Measurements from ENCODE around the gene PEDS1.
A peak's percentile ranks its signal among the peaks of the same experiment; 100 is the strongest.
"Not testable (repeated sequence)": the region's sequence is repeated elsewhere in the genome, so short reads cannot be mapped to it uniquely, and the experiment has no call there.

The PEDS1 gene

DNA sequence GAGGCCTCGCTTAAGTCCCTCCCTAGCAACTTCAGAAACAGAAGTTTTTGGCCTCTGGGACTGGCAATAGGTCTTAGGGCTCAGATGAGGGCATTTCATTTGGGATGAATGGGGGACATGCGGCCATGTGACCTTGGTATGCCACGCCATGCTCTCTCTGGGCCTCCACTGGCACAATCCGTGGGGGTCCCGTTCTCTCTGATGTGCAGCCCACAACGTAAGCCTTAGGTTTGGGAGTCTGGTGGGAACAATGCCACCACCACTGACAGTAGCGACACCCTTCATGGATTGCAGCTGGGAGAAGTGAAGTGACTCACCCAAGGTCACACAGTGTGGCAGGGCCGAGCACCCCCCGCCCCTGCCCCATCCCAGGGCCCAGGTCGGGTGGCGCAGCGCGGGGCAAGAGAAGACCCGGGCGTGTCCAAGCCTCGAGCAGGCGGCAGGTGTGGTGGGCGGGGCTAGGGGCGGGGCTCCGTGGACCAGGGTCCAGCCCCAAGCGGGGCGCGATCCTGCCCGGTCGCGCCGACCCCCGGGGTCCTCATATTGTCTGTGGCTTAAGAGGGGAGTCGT, 36.2 kb upstream of the PEDS1 start:
- DNase-seq: peak; percentile 63

DNA sequence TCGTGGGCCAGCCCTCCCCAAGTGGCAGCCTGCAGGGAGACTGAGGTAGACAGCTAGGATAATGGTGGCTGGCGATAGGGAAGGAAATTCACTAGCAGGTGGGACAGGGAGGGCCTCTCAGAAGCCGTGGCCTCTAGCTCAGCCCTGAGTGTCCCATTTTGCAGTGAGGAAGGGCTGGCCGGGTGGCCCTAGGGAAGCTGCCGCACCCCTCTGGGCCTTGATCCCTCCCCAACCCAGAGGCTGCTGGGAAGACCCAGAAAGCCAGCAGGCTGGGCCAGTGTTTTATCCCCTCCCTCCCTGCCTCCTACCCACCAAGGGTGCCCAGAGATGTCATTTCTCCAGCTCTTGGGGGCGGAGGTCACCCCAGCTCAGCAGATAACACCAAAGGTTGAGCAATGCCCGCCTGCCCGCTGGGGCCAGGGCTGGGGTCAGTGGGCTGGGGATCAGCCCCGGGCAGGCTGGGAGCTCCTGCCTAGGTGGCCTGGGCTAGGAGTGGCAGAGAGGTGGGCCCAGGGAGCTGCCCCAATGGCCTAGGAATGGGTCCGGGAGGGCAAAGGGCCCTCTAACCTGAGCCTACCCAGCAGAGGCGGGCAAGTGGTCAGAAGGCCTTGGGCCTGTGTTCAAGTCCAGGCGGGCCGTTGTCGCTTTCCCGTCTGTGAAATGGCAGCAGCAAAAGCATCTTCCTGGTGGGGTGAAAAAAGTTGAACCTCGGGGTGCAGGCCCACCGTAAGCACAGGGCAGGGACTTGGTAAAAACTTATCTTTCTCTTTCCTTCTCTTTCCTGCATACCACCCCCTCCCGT, 35.6 kb upstream of the PEDS1 start:
- DNase-seq: no peak

DNA sequence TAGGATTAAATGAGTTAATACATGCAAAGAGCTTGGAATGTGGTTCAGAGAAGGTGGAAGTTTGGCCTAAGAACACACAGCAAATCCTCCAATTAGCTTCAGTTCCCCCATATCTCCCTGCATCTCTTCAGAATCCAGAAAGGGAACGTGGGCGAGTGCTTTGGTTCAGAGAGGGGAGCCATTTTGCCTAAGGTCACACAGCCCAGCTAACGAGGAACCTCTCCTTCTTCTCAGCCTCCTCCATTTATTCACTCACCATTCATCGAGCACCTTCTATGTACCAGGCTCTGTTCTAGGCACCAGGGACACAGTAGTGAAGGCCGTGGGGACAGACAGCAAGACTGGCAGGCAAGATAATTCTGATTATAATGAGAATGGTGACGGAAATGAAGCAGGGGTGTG, 34.8 kb upstream of the PEDS1 start:
- DNase-seq: no peak

DNA sequence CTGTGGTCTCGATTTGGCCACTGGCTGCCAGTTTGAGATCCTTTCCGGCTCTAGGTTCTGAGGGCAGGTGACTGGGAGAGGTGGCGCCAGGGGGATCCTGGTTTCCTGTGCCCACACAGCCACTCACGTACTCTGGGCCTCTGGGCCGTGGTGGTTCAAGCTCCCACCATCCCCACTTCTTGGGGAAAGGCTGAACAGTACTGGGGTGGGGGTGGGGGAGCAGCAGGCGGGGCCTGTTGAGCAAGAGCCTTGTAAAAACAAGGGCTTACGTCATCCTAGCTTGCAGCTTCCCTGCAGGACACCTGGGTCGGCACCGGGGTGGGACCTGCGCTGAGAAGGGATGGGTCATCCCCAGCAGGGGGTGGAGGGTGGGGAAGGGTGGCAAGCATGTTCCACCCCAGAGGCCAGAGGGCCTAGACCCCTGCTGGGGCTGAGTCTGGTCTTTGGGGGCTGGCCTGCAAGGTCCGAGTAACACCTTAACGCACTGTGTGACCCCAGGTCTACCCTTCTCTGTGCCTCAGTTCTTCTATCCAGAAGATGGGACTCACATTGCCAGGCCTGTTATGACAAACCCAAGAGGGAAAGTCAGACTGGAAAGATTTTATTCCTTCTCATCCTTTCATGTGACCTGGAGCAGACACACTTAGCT, 34.0 kb upstream of the PEDS1 start:
- DNase-seq: peak; percentile 48

DNA sequence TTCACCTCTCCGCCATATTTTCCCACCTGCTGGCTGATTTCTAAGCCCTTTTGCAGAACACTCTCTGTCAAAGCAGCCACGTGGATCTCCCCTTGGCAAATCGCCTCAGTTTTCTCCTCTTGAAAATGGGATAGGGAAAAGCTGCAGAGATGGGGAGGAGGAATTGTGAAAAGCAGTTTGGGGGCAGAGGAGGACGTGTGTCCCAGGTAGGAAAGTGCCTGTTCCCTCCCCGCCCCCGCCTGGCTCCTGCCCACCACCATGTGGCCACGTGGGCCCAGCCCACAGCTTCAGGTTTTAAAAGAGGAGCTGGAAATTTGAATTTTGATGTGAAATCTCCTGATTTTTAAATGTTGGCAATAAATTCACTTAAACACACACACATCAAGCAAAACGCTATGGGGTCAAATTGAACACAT, 33.5 kb upstream of the PEDS1 start:
- DNase-seq: no peak

DNA sequence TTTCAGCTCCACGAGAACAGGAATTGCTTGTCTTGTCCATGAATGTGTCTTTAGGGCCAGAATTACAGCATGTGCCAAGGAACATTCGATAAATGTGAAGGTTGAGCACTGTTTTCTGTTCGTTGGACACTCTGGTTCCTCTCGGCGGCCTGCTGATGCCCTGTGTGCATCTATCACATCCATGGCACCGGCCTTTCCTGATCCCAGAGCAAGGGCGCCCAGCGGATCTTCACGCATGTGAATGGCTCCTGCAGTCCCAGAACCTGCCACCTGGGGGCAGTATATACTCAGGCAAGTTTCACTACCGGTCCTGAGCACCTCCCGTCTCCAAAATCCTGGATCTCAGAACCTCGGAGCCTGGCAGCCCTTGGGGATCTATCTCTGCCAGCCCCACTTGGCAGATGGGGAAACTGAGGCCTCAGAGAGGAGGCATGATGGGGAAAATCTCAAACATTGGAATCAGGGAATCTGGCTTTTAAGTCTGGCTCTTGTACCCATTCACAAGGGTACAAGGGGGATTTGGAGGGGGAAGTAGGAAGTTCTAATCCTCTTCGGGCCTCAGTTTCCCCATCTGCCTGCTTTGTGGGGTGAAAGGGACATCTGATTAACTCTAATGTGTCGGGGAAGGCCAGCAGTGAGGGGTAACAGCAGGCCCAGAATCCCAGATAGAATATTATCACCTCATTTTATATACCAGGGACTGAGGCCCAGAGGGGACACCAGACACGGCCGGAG, 32.8 kb upstream of the PEDS1 start:
- peak; percentile 93 for DNase-seq

DNA sequence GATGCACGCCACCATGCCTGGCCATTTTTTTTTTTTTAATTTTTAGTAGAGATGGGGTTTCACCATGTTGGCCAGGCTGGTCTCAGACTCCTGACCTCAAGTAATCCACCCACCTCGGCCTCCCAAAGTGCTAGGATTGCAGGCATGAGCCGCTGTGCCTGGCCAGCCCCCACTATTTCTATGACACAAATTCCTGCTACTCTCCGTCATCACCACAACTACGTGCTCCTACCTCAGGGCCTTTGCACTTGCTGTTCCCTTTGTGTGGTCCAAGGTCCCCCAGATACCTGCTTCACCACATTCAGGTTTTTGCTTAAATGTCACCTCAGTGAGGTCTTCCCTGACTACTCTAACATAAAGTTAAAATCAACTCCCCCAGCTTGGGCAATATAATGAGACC, 31.9 kb upstream of the PEDS1 start:
- DNase-seq: no peak

DNA sequence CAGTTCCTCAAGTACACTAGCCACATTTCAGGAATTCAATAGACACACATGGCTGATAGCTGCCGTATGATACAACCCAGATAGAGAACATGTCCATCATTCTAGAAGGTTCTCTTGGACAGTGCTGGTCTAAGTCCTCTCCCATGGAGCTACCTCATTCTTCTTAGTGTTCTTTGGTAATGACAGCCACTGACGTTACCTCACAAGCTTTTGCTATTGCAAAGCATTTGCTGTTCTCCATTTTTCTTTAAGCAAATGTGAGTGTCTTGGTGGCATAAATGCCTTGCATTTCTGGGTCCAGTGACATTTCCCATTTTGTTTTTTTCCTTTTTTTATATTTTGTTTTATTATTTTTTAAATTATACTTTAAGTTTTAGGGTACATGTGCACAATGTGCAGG, 28.8 kb upstream of the PEDS1 start:
- DNase-seq: no peak

DNA sequence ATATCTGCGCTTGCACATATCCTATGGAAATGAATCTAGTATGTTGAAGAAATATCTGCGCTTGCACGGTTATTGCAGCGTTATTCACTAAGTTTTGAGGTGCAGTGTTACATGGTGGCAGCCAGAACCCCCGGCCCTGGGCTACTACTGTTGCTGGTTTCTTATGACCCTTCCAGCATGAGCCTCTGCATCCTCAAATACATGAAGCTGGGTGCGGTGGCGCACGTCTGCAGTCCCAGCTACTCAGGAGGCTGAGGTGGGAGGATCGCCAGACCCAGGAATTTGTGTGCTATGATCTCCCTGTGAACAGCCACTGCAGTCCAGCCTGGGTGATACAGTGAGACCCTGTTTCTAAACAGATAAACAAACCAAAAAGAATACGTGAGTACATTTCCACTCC, 27.8 kb upstream of the PEDS1 start:
- DNase-seq: no peak

DNA sequence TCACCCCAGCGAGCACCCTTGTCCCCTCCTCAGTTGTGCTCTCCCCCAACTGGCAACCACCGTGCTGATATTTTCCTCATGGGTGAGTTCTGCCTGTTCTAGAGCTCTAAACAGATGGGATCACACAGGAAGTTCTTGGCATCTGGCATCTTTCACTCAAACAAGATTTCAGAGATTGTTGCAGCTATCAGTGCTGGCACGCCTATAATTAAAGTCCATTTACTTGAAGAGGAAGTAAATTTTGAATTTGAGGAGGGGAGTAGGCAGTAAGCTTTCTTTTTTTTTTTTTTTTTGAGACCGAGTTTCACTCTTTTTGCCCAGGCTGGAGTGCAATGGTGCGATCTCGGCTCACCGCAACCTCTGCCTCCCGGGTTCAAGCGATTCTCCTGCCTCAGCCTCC, 25.1 kb upstream of the PEDS1 start:
- not testable (repeated sequence) for DNase-seq

DNA sequence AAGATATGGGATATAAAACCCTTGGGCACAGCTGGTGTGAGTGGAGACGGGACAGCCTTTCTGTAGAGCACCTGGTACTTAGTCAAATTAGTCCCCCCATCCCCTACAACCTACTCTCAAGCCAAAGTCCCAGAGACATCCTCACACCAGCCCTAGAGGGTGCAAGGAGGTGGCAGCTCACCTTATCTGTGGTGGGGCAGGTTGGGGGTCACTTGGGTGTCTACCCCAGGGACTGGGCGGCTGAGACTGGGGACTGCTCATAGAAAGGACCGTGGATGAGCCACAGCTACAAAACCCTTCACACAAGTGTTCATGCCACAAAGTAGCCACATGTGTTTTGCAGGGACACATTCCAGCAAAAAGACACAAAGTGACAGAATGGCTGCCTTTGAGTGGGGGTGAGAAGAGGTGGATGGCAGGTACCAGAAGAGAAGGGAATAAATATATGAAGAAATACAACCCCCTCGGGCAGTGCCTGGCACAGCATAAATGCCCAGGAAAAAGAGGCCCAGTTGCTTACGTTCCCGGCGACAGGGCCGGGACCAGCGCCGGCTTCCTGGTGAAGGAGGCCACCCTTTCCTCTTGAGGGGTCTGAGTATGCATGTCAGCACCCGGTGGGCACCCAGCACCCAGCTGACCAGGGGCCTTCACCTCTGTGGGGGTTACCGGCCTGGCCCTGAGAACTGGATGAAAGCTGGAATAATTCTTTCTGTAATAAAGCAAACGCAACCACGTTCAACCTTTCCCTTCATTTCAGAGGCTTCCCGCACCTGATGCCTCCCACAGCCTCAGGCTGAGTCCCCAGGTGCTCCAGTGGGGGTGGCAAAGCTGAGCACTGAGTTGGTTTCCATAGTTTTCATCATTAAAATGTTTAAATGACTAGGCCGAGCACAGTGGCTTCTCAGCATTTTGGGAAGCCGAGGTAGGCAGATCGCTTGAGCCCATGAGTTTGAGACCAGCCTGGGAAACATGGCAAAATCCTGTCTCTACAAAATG, 22.7 kb upstream of the PEDS1 start:
- DNase-seq: no peak

DNA sequence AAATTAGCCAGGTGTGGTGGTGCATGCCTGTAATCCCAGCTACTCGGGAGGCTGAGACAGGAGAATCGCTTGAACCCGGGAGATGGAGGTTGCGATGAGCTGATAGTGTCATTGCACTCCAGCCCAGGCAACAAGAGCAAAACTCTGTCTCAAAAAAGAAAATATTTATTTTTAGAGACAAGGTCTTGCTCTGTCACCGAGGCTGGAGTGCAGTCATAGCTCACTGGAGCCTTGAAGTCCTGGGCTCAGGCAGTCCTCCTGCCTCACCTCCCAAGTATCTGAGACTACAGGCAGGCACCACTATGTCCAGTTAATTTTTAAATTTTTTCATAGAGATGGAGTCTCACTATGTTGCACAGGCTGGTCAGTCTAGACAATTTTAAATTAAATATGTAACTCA, 20.9 kb upstream of the PEDS1 start:
- no peak for DNase-seq

DNA sequence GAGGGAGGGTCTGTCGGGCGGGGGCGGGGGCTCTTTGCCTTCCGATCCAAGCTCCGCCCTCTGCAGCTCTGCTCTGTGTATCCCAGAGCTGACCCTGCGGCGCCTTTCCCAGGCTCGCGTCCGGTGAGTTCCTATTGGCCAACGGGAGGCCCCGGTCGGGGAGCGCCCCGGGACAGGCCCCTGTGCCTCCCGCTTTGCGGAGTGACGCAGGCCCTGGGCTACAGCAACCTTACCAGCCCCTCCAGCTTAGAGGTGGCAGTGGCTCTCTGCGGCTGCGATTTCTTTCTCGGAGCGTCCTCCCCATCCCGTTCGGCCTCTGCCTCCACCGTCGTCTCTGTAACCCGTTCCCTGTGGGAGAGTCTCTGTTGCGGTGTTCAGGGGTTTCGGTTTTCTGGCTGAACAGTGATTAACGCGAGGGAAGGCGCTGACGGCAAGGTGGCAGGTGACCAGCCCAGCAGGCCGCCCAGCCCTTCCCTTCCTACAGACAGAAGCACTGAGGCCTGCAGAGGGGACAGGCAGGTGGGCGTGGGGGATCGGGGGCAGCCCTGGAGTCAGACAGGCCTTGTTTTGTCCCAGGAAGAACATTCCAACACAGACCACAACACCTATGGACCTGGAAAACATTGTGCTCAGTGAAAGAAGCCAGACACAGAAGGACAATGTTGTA, 19.0 kb upstream of the PEDS1 start:
- peak; percentile 86 for DNase-seq

DNA sequence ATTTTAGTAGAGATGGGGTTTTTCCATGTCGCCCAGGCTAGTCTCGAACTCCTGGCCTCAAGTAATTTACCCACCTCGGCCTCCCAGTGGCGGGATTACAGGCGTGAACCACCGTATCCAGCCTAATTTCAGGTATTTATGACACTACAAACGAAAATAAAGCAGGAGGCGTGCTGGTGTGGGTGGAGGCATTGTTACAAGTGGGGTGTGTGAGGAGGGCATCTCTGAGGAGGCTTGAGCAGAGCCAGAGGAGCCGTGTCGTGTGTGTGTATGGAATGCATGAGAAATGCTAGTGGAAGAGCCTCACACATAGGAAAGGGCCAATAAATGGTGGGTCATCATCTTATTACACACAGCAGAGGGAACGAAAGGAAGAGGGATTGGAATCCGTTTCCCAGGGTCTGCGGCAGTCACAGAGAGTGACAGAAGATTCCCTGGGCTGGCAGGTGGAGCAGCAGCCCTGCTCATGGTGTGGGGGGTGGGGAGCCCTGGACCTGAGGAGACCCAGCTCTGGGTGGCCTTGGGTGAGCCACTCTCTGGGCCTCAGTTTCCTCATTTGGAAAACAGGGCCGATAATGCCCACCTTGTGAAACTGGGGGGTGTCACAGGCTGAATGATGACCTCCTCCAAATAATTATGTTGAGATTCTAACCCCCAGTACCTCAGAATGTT, 17.2 kb upstream of the PEDS1 start:
- DNase-seq: no peak

DNA sequence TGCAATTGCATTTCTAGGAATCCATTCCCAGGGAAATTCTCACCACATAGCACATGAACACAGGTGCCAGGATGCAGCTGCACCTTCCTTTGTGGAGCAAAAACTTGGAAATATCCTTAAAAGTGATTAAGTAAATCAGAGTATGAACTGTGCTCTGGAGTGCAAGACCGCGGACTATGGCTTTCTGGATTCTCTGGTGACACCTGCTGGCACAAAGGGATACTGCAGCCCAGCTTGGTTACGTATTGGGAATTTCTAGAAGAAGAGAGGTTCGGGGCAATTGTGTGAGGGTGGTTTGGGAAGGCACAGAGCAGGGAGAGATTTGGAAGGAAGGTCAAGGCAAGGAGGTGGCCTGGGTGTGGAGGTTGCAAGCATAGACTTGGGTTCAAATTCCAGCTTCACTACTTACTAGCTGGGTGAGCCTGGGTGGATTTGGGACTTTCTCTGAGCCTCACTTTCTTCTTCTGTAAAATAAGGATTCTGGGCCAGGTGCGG, 15.9 kb upstream of the PEDS1 start:
- peak; percentile 82 for DNase-seq

DNA sequence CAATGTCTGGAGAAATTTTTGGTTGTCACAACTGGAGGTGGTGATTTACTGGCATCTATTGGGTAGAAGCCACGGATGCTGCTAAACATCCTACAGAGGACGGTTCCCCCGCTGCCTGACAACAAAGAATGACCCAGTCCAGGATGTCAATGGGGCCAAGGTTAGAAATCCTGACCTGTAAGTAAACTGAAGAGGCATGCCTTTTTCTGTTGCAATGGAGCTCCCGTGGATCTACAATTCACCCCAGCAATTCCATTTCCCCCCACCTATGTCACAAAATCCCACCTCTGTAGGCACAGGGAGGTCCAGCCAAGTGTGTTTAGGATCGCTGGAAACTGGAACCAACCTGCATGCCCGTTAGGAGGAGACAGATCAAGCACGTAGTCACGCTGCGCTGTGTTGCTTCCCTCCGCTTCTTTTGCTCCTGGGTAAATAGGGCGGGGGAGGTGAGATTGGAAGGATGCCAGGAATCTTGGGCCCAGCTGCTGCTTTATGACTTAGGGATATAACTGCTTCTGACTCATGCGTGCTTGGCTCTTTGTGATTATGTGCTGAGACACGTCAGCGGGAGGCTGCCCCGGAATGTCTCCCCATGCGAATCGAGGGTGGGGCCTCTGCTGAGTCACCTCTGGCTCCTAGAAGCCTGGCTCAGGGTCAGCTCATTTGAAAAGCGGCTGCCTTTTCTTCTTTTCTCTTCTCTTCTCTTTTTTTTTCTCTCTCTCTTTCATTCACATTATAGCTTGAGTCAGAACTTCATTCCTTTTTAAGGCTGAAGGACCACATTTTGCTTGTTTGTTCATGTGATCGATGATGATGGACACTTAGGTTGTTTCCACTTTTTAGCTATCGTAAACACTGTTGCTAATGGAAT, 12.4 kb upstream of the PEDS1 start:
- DNase-seq: peak; percentile 98

DNA sequence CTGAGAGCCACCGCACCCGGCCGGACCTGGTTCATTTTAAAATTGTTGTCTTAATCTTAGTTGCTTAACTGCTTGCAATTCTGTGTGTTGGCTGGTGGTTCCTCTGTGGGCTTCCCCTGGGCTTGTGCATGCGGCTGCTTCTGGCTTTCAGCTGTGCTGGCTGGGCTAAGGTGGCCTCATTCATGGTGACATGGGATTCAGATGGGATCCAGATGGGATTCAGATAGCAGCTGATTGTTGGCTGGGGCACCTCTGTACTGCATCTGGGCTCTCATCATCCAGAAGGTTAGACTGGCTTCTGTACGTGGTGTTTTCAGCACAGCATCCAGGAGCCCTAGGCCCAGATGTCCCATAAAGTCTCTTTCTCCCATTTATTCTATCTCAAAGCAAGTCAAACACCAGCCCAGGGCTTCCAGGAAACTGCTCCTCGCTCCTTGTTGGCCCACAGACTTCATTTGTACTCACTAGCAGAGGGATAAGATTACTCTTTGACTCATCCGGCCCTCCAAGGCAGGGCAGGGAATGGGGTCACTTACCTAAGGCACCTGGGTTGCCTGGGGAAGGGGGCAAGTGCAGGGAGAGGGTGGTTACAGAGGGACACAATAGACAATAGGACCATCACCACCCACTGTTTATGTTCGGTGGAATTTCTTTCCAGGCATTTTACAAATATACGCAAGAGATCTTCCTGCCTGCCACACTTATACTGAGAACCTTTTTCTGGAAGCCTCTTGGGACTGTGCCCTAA, 10.2 kb upstream of the PEDS1 start:
- peak; percentile 40 for DNase-seq

DNA sequence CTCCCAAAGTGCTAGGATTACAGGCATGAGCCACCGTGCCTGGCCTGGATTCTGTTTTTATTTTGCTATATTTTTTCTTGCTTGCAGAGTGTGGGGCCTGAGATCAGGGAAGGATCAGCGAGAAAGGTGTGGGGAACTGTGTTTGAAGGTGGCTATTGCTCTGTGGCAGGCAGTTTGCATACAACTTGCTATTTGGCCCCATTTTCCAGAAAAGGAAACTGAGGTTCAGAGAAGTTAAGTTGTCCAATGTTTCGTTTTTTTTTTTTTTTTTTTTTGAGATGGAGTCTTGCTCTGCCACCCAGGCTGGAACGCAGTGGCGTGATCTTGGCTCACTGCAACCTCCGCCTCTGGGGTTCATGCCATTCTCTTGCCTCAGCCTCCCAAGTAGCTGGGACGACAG, 8.0 kb upstream of the PEDS1 start:
- not testable (repeated sequence) for DNase-seq

DNA sequence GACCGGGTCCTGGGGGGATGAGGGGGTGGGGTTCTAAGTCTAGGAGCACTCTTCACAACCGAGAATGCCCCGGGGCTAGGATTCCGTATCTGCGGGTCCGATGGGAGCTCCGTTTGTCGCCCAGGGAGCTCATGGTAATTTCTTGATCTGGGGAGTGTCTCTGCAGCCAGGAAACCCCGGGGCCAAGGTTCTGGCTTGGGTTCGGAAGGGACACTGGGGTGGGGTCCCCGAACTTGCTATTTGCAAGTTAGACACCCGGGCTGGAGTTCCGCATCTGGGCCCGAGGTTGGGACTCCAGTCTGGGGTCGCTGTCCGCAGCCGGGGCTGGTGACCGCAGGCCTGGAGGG, 397 bp downstream of the PEDS1 start:
- DNase-seq: no peak

Measured in femur (tissue), 1 donor.